Measurements from ENCODE around the gene IFIT1B.
"Not testable (repeated sequence)": the region's sequence is repeated elsewhere in the genome, so short reads cannot be mapped to it uniquely, and the experiment has no call there.

IFIT1B gene

GRCh38 chr10:89411135-89411534 lies 33.3 kb downstream of the IFIT1B start:
- not testable (repeated sequence) for ATAC-seq, H3K9me3 Mint-ChIP-seq

GRCh38 chr10:89412276-89412675 lies 34.4 kb downstream of the IFIT1B start:
- DNase-seq (ENCODE audit: low spot score in 2 of 2), result peak in 1 of 2 donors; percentile 47
- H3K27ac Mint-ChIP-seq, H3K4me3 Mint-ChIP-seq, H3K36me3 Mint-ChIP-seq, H3K9me3 Mint-ChIP-seq, ATAC-seq: not testable (repeated sequence)
- peaks cover 30% of the 10 kb centered on the region for H3K4me1 Mint-ChIP-seq

More at GRCh38 chr10:89411135-89411534, 33.3 kb downstream of the IFIT1B start:
- not testable (repeated sequence) for DNase-seq (ENCODE audit: low spot score in 2 of 2); H3K4me3 Mint-ChIP-seq; H3K36me3 Mint-ChIP-seq
- peak overlapping the region; percentile 57 for H3K27ac Mint-ChIP-seq
- H3K4me1 Mint-ChIP-seq, result peaks cover 22% of the 10 kb centered on the region

GRCh38 chr10:89413398-89413912 lies 35.6 kb downstream of the IFIT1B start:
- ATAC-seq, result no peak
- Mint-ChIP-seq H3K9me3 (no peaks in the 10 kb centered on the region), H3K27ac (peak overlapping the region; percentile 96), H3K4me1 (peaks cover 42% of the 10 kb centered on the region), H3K36me3 (peaks cover 13% of the 10 kb centered on the region), H3K4me3 (peak overlapping the region; percentile 94)
- peak in 1 of 2 donors; percentile 36 for DNase-seq (ENCODE audit: low spot score in 2 of 2)

- ATAC-seq (peak; percentile 90), DNase-seq (ENCODE audit: low spot score in 2 of 2) (peak; percentile 55 to 83)
- Mint-ChIP-seq H3K4me3 (peak within 1 kb of the TSS; percentile 94), H3K27ac (peak within 1 kb of the TSS; percentile 96), H3K4me1 (peaks cover 42% of the 10 kb centered on the region), H3K36me3 (peaks cover 15% of the 10 kb centered on the region), H3K9me3 (no peaks in the 10 kb centered on the region)
Observed at GRCh38 chr10:89414146-89414878, 36.5 kb downstream of the IFIT1B start, which contains the start of gene IFIT5. Gene IFIT5 (plus strand): TSS chr10:89414568. CDS start chr10:89414799, 231 bp downstream.

- Mint-ChIP-seq H3K4me1 (peaks cover 42% of the 10 kb centered on the region), H3K27ac (peak overlapping the region; percentile 96), H3K9me3 (no peaks in the 10 kb centered on the region), H3K36me3 (peaks cover 23% of the 10 kb centered on the region), H3K4me3 (peak overlapping the region; percentile 94)
- DNase-seq (ENCODE audit: low spot score in 2 of 2) (peak in 1 of 2 donors; percentile 29), ATAC-seq (peak; percentile 63)
Observed at GRCh38 chr10:89414879-89415821, 37.3 kb downstream of the IFIT1B start.

- Mint-ChIP-seq H3K9me3 (no peaks in the 10 kb centered on the region), H3K4me1 (peaks cover 41% of the 10 kb centered on the region), H3K27ac (peak overlapping the region; percentile 96), H3K36me3 (peaks cover 29% of the 10 kb centered on the region), H3K4me3 (peak overlapping the region; percentile 94)
- DNase-seq (ENCODE audit: low spot score in 2 of 2) (peak in 1 of 2 donors; percentile 46), ATAC-seq (no peak)
Observed at GRCh38 chr10:89416465-89416864, 38.6 kb downstream of the IFIT1B start.

GRCh38 chr10:89419548-89419947 lies 41.7 kb downstream of the IFIT1B start:
- no peaks in the 10 kb centered on the region for H3K9me3 Mint-ChIP-seq
- peak in 1 of 2 donors; percentile 30 for DNase-seq (ENCODE audit: low spot score in 2 of 2)
- no peak overlapping the region for H3K4me3 Mint-ChIP-seq
- H3K4me1 Mint-ChIP-seq, result peaks cover 36% of the 10 kb centered on the region
- ATAC-seq, result no peak
- H3K27ac Mint-ChIP-seq, result peak overlapping the region; percentile 14
- H3K36me3 Mint-ChIP-seq, result peaks cover 29% of the 10 kb centered on the region

- no peaks in the 10 kb centered on the region for H3K9me3 Mint-ChIP-seq
- DNase-seq (ENCODE audit: low spot score in 2 of 2), result peak in 1 of 2 donors; percentile 25
- H3K4me3 Mint-ChIP-seq, result no peak overlapping the region
- H3K36me3 Mint-ChIP-seq, result peaks cover 29% of the 10 kb centered on the region
- H3K4me1 Mint-ChIP-seq, result peaks cover 26% of the 10 kb centered on the region
- no peak for ATAC-seq
- no peak overlapping the region for H3K27ac Mint-ChIP-seq
Observed at GRCh38 chr10:89421018-89421476, 43.2 kb downstream of the IFIT1B start.

GRCh38 chr10:89425000-89425399 lies 47.1 kb downstream of the IFIT1B start:
- Mint-ChIP-seq H3K27ac (no peak overlapping the region), H3K36me3 (peaks cover 7% of the 10 kb centered on the region), H3K4me1 (peaks cover 6% of the 10 kb centered on the region), H3K9me3 (no peaks in the 10 kb centered on the region), H3K4me3 (no peak overlapping the region)
- ATAC-seq (no peak), DNase-seq (ENCODE audit: low spot score in 2 of 2) (no peak)

GRCh38 chr10:89426230-89426868 lies 48.5 kb downstream of the IFIT1B start:
- Mint-ChIP-seq H3K36me3 (no peaks in the 10 kb centered on the region), H3K9me3 (no peaks in the 10 kb centered on the region), H3K4me3 (no peak overlapping the region), H3K27ac (no peak overlapping the region), H3K4me1 (peaks cover under 1% of the 10 kb centered on the region)
- ATAC-seq (peak; percentile 65), DNase-seq (ENCODE audit: low spot score in 2 of 2) (no peak)

GRCh38 chr10:89427629-89428028 lies 49.8 kb downstream of the IFIT1B start:
- ATAC-seq, result no peak
- DNase-seq (ENCODE audit: low spot score in 2 of 2), result no peak
- no peaks in the 10 kb centered on the region for H3K4me1 Mint-ChIP-seq
- H3K36me3 Mint-ChIP-seq, result no peaks in the 10 kb centered on the region
- H3K4me3 Mint-ChIP-seq, result no peak overlapping the region
- H3K27ac Mint-ChIP-seq, result no peak overlapping the region
- no peaks in the 10 kb centered on the region for H3K9me3 Mint-ChIP-seq

- H3K36me3 Mint-ChIP-seq, result no peaks in the 10 kb centered on the region
Observed at GRCh38 chr10:89428877-89429276, 51.0 kb downstream of the IFIT1B start.

GRCh38 chr10:89431977-89432376 lies 54.1 kb downstream of the IFIT1B start:
- Mint-ChIP-seq H3K9me3 (no peaks in the 10 kb centered on the region), H3K4me1 (no peaks in the 10 kb centered on the region), H3K4me3 (no peak overlapping the region), H3K36me3 (no peaks in the 10 kb centered on the region), H3K27ac (no peak overlapping the region)
- ATAC-seq (no peak), DNase-seq (ENCODE audit: low spot score in 2 of 2) (no peak)

More at GRCh38 chr10:89428877-89429276, 51.0 kb downstream of the IFIT1B start:
- no peak for ATAC-seq
- Mint-ChIP-seq H3K27ac (no peak overlapping the region), H3K9me3 (no peaks in the 10 kb centered on the region), H3K4me3 (no peak overlapping the region), H3K4me1 (no peaks in the 10 kb centered on the region)
- no peak for DNase-seq (ENCODE audit: low spot score in 2 of 2)
